ENCODE data around the gene RAB11FIP3. TPM values are rescaled to one million over a fixed set of nuclear protein-coding genes. Genes with fewer than 3 reads are reported as not detected.

RAB11FIP3 gene
- total and polyA plus RNA-seq, 2 of the 13 experiments (the other 11 are each of a cell fraction or from before 2014, with no cell fraction given), result 34.3 to 57.6 TPM

GRCh38 chr16:496097-496886 is 70.8 kb downstream of the RAB11FIP3 start (continued):
- TF ChIP-seq THAP9 (CRISPR knock-in tag; IDR thresholded peaks at IDR 0.05; ENCODE audit: borderline replicate concordance) (no peak), CENPX (CRISPR knock-in tag; IDR thresholded peaks at IDR 0.05) (no peak), ATF1 (CRISPR knock-in tag; IDR thresholded peaks at IDR 0.05) (no peak), ZNF891 (CRISPR knock-in tag; IDR thresholded peaks at IDR 0.05) (no peak)

- no peaks in the 10 kb centered on the region for H3K79me2 ChIP-seq (ENCODE audit: insufficient read depth, low read length)
- H2AFZ ChIP-seq (ENCODE audit: low read length), result no peak overlapping the region
- intact Hi-C loops (cut with micrococcal nuclease; ENCODE audit: unreplicated experiment), result loop anchor here (5.0 kb wide), 1 partner anchor 105 kb away; no protein-coding TSS in a partner anchor
- H4K20me1 ChIP-seq (ENCODE audit: insufficient read depth, low read length), result no peaks in the 10 kb centered on the region
- H3K27me3 ChIP-seq (ENCODE audit: control insufficient read depth in 1 of 2, insufficient read depth in 2 of 2, low read length in 2 of 2), result no peaks in the 10 kb centered on the region
- no peak for FAIRE-seq
- TF ChIP-seq ARID2 (CRISPR knock-in tag; IDR thresholded peaks at IDR 0.05; ENCODE audit: borderline replicate concordance) (no peak), ZHX1 (CRISPR knock-in tag; IDR thresholded peaks at IDR 0.05; ENCODE audit: low read depth) (no peak)
- ChIA-PET CTCF (ENCODE audit: low intra/inter-chr PET ratio, low total read pairs) (no interaction called here), POLR2A (interaction anchor here (0.7 kb wide), 1 partner anchor 72 kb away, joined by 4 read pairs; the partner anchor contains the start of gene RAB11FIP3)
- H3K4me3 ChIP-seq (replicated peaks in 1 of 3; ENCODE audit: insufficient read depth in 1 of 3, low read depth in 2 of 3, low read length in 3 of 3), result no peak overlapping the region
- H3K9ac ChIP-seq (ENCODE audit: insufficient read depth, low read depth, low read length), result no peak overlapping the region
- no peak overlapping the region for H3K27ac ChIP-seq (ENCODE audit: extremely low read length, insufficient read depth, low read length)
- in situ Hi-C loops (cut with HindIII; ENCODE audit: extremely low pct_ligation_motif_present, low pct_unique_long_range_greater_than_20kb), result loop anchor here (5.0 kb wide), 1 partner anchor 100 kb away; the partner anchor contains the start of gene NME4
- H3K4me1 ChIP-seq (ENCODE audit: insufficient read depth, low read length), result peaks cover 35% of the 10 kb centered on the region
- H3K9me3 ChIP-seq (ENCODE audit: low read length), result no peaks in the 10 kb centered on the region
- WGBS (ENCODE audit: low lambda C conversion rate), result 94% methylated on average over 11 of the region's 11 CpGs
- no TSS peak for BruUV-seq (replicated peaks)
- no peak for DNase-seq (ENCODE audit: low spot score)
- H3K4me2 ChIP-seq (ENCODE audit: low read depth, low read length), result no peak overlapping the region
- H3K36me3 ChIP-seq (replicated peaks in 1 of 2; ENCODE audit: control insufficient read depth in 1 of 2, insufficient read depth in 2 of 2, low read length in 2 of 2), result peaks cover 16 to 40% of the 10 kb centered on the region in 2 experiments
- ATAC-seq, result no peak
Observed at GRCh38 chr16:497258-497657, 71.8 kb downstream of the RAB11FIP3 start.
